ENCODE results near the gene ADH1A.

- TF ChIP-seq CTCF (IDR thresholded peaks at IDR 0.05): no peak
- no peak for TF ChIP-seq POLR2A (IDR thresholded peaks at IDR 0.05)
Observed at GRCh38 chr4:99281261-99281660, 9.5 kb downstream of the ADH1A start.
